Neural cell (in vitro differentiated cells): ENCODE data around the gene SAMD10.

Experiments used
- CTCF ChIP-seq: fragments of 450-650 bp; IDR thresholded peaks from 2 replicates; pipeline ENCODE4 v1.5.1; 2014; ENCODE audit warnings: antibody characterized with exemption, mild to moderate bottlenecking, moderate library complexity; ENCODE audit not compliant: poor library complexity, severe bottlenecking
- EZH2 ChIP-seq: fragments of 200-600, 300-800 bp; shearing (Covaris generic), sonication (generic); IDR thresholded peaks from 2 replicates; pipeline ENCODE4 v1.6.1; 2014; ENCODE audit warnings: antibody characterized with exemption, low read length, borderline replicate concordance, mild to moderate bottlenecking; ENCODE audit not compliant: insufficient read depth, poor library complexity, severe bottlenecking
- MXI1 ChIP-seq: fragments of 450-650 bp; conservative IDR thresholded peaks from 2 replicates; pipeline ENCODE4 v1.6.1; 2014; ENCODE audit warnings: antibody characterized with exemption, mild to moderate bottlenecking; ENCODE audit not compliant: poor library complexity, severe bottlenecking
- POLR2AphosphoS5 ChIP-seq: IDR thresholded peaks from 2 replicates; pipeline ENCODE4 v1.6.1; 2012
- REST ChIP-seq: IDR thresholded peaks from 2 replicates; pipeline ENCODE4 v1.6.1; 2012; ENCODE audit warnings: borderline replicate concordance

GRCh38 chr20:63930971-63931553 is 48.4 kb downstream of the SAMD10 start:
- TF ChIP-seq CTCF (no peak), REST (no peak), EZH2 (no peak), POLR2AphosphoS5 (no peak), MXI1 (no peak)
